GM08714 (cell line): ENCODE results near the gene HS1BP3.

ENCODE experiments used
- H3K4me3 ChIP-seq: fragments of 200-500 bp; sonication (Bioruptor generic); 2 replicates; pipeline ENCODE4 v1.5.1; 2014; ENCODE audit warnings: mild to moderate bottlenecking, low read length, inconsistent platforms
- ZNF274 ChIP-seq: IDR thresholded peaks from 2 replicates; pipeline ENCODE4 v1.6.1; 2012; ENCODE audit warnings: mild to moderate bottlenecking, low read depth, low read length

The HS1BP3 gene

GRCh38 chr2:20629581-20630171, 21.2 kb downstream of the HS1BP3 start:
- no peak overlapping the region for H3K4me3 ChIP-seq
- no peak for TF ChIP-seq ZNF274

GRCh38 chr2:20629181-20629580, 21.7 kb downstream of the HS1BP3 start:
- no peak for TF ChIP-seq ZNF274
- no peak overlapping the region for H3K4me3 ChIP-seq

- H3K4me3 ChIP-seq = no peak overlapping the region
- no peak for TF ChIP-seq ZNF274
These were observed 23.1 kb downstream of the HS1BP3 start for GRCh38 chr2:20627712-20628380.

- no peak overlapping the region for H3K4me3 ChIP-seq
- TF ChIP-seq ZNF274 = no peak
These were observed 24.0 kb downstream of the HS1BP3 start for GRCh38 chr2:20626698-20627513.

GRCh38 chr2:20626392-20626697, 24.6 kb downstream of the HS1BP3 start:
- no peak for TF ChIP-seq ZNF274
- no peak overlapping the region for H3K4me3 ChIP-seq

GRCh38 chr2:20625491-20626391, 25.2 kb downstream of the HS1BP3 start:
- no peak for TF ChIP-seq ZNF274
- no peak overlapping the region for H3K4me3 ChIP-seq

- no peak overlapping the region for H3K4me3 ChIP-seq
- no peak for TF ChIP-seq ZNF274
These were observed 25.9 kb downstream of the HS1BP3 start for GRCh38 chr2:20624884-20625485.

- no peak overlapping the region for H3K4me3 ChIP-seq
- no peak for TF ChIP-seq ZNF274
These were observed 26.6 kb downstream of the HS1BP3 start for GRCh38 chr2:20624156-20624883.

GRCh38 chr2:20623741-20624155, 27.1 kb downstream of the HS1BP3 start:
- H3K4me3 ChIP-seq = no peak overlapping the region
- no peak for TF ChIP-seq ZNF274

- TF ChIP-seq ZNF274 = no peak
- no peak overlapping the region for H3K4me3 ChIP-seq
These were observed 27.7 kb downstream of the HS1BP3 start for GRCh38 chr2:20623241-20623640.

GRCh38 chr2:20622731-20623130, 28.2 kb downstream of the HS1BP3 start:
- H3K4me3 ChIP-seq = no peak overlapping the region
- no peak for TF ChIP-seq ZNF274

GRCh38 chr2:20622296-20622686, 28.6 kb downstream of the HS1BP3 start:
- no peak for TF ChIP-seq ZNF274
- H3K4me3 ChIP-seq = no peak overlapping the region
